IMR-90 (cell line): ENCODE data around the gene PTPRN2. TPM values are rescaled to one million over a fixed set of nuclear protein-coding genes. Genes with fewer than 3 reads are reported as not detected.

Experiments used
- ATAC-seq: fragments of 200-7000 bp; cut with Tn5 transposase; 2 replicates; pipeline ENCODE4 v1.9.1; 2020; ENCODE audit warnings: low read depth, mild to moderate bottlenecking, moderate library complexity
- BruUV-seq: library from RNA; stranded (reverse); fragments of 400-500 nt; replicated peaks from 2 replicates; lab custom pipeline; 2021; lab: Mats Ljungman, UMichigan
- CTCF ChIA-PET: fragments of 300-600 bp; formaldehyde crosslinking; extraction: SDS; loops from one replicate; lab custom pipeline; 2021; ENCODE audit warnings: antibody characterized with exemption; lab: Yijun Ruan, JAX
- POLR2A ChIA-PET: fragments of 300-600 bp; sonication (Branson Sonifier 250); formaldehyde crosslinking; loops from one replicate; lab custom pipeline; 2022; ENCODE audit warnings: antibody characterized with exemption; ENCODE audit not compliant: unreplicated experiment; lab: Charles Lee
- DNase-seq: peaks from one replicate; pipeline ENCODE4 v3.0.0; 2013
- H2AFZ ChIP-seq: replicated peaks from 2 replicates; pipeline ENCODE3; 2013; ENCODE audit warnings: low read length, mild to moderate bottlenecking; ENCODE audit not compliant: poor library complexity
- H2AK5ac ChIP-seq: 2 replicates; pipeline ENCODE4 v1.6.1; 2013; ENCODE audit warnings: low read depth, low read length, inconsistent platforms
- H2AK9ac ChIP-seq: replicated peaks from 2 replicates; pipeline ENCODE3; 2013; ENCODE audit warnings: mild to moderate bottlenecking, low read depth, low read length, moderate library complexity; ENCODE audit not compliant: poor library complexity
- H2BK120ac ChIP-seq: 2 replicates; pipeline ENCODE4 v1.6.1; 2013; ENCODE audit warnings: low read depth, low read length, inconsistent platforms
- H2BK15ac ChIP-seq: 3 replicates; pipeline ENCODE4 v1.6.1; 2013; ENCODE audit warnings: low read depth, low read length, inconsistent platforms
- H2BK20ac ChIP-seq: 2 replicates; pipeline ENCODE4 v1.6.1; 2013; ENCODE audit warnings: low read depth, mild to moderate bottlenecking, inconsistent platforms, low read length, moderate library complexity
- H2BK5ac ChIP-seq: 2 replicates; pipeline ENCODE4 v1.6.1; 2013; ENCODE audit warnings: mild to moderate bottlenecking, low read depth, low read length, inconsistent platforms; ENCODE audit not compliant: poor library complexity, severe bottlenecking
- H3K14ac ChIP-seq: replicated peaks from 2 replicates; pipeline ENCODE4 v1.6.1; 2013; ENCODE audit warnings: low read depth, low read length, inconsistent platforms
- H3K18ac ChIP-seq: 2 replicates; pipeline ENCODE4 v1.6.1; 2013; ENCODE audit warnings: low read depth, low read length, control low read depth
- H3K23ac ChIP-seq: 2 replicates; pipeline ENCODE4 v1.6.1; 2013; ENCODE audit warnings: low read depth, low read length, inconsistent platforms
- H3K27ac ChIP-seq: 2 replicates; pipeline ENCODE4 v1.5.1; 2013; ENCODE audit warnings: mild to moderate bottlenecking, control low read depth, low read length; ENCODE audit not compliant: insufficient read depth
- H3K27me3 ChIP-seq: 2 replicates; pipeline ENCODE4 v1.6.1; 2013; ENCODE audit warnings: low read length; ENCODE audit not compliant: control insufficient read depth, insufficient read depth
- H3K36me3 ChIP-seq: 2 replicates; pipeline ENCODE4 v1.6.1; 2013; ENCODE audit warnings: low read length, mixed read lengths; ENCODE audit not compliant: control insufficient read depth, insufficient read depth
- H3K4ac ChIP-seq: 2 replicates; pipeline ENCODE4 v1.6.1; 2013; ENCODE audit warnings: low read depth, low read length, inconsistent platforms
- H3K4me1 ChIP-seq: 2 replicates; pipeline ENCODE4 v1.6.1; 2013; ENCODE audit warnings: low read length, mixed read lengths; ENCODE audit not compliant: control insufficient read depth, insufficient read depth
- H3K4me2 ChIP-seq: 2 replicates; pipeline ENCODE4 v1.6.1; 2013; ENCODE audit warnings: low read depth, mild to moderate bottlenecking, control low read depth, low read length, moderate library complexity
- H3K4me3 ChIP-seq: 2 replicates; pipeline ENCODE4 v1.5.1; 2013; ENCODE audit warnings: low read depth, mild to moderate bottlenecking, control low read depth, low read length, moderate library complexity; ENCODE audit not compliant: insufficient read depth
- H3K56ac ChIP-seq: 2 replicates; pipeline ENCODE4 v1.6.1; 2013; ENCODE audit warnings: low read length, inconsistent platforms; ENCODE audit not compliant: insufficient read depth; ENCODE audit errors: extremely low read depth
- H3K79me1 ChIP-seq, 2 experiments: 2 replicates each; pipeline ENCODE4 v1.6.1; 2013; ENCODE audit warnings: low read length in 2 of 2, inconsistent platforms in 1 of 2, low read depth in 1 of 2
- H3K9ac ChIP-seq: 2 replicates; pipeline ENCODE4 v1.6.1; 2013; ENCODE audit warnings: low read depth, low read length, control low read depth
- H3K9me1 ChIP-seq: 2 replicates; pipeline ENCODE4 v1.6.1; 2013; ENCODE audit warnings: low read length, inconsistent platforms; ENCODE audit not compliant: insufficient read depth
- H3K9me3 ChIP-seq: 2 replicates; pipeline ENCODE4 v1.6.1; 2013; ENCODE audit warnings: low read length; ENCODE audit not compliant: control insufficient read depth, insufficient read depth
- H4K20me1 ChIP-seq: 2 replicates; pipeline ENCODE4 v1.6.1; 2013; ENCODE audit warnings: low read length, inconsistent platforms; ENCODE audit not compliant: insufficient read depth
- H4K5ac ChIP-seq: 2 replicates; pipeline ENCODE4 v1.6.1; 2013; ENCODE audit warnings: mild to moderate bottlenecking, low read depth, low read length, control low read depth
- H4K8ac ChIP-seq, 2 experiments: 2 replicates each; pipeline ENCODE4 v1.6.1; 2013; ENCODE audit warnings: low read depth in 2 of 2, low read length in 2 of 2, control low read depth in 1 of 2, inconsistent platforms in 1 of 2
- H4K91ac ChIP-seq: 2 replicates; pipeline ENCODE4 v1.6.1; 2013; ENCODE audit warnings: low read depth, low read length, inconsistent platforms; ENCODE audit not compliant: insufficient read depth
- MAFK ChIP-seq: IDR thresholded peaks from 2 replicates; pipeline ENCODE4 v1.6.1; 2012; ENCODE audit warnings: low read depth, low read length, improper control_type of control experiment
- RCOR1 ChIP-seq: IDR thresholded peaks from 2 replicates; pipeline ENCODE4 v1.6.1; 2012; ENCODE audit warnings: mild to moderate bottlenecking, low read length, improper control_type of control experiment; ENCODE audit not compliant: insufficient replicate concordance
- SMC3 ChIP-seq: fragments of 150-350 bp; IDR thresholded peaks from 2 replicates; pipeline ENCODE4 v1.6.1; 2016; ENCODE audit warnings: low read depth, mild to moderate bottlenecking, antibody characterized with exemption, low read length, moderate library complexity
- WGBS, 2 experiments: methylation state at CpG; one replicate each; pipeline versions ENCODE4 v1.1.5 to v1.1.7; 2013; ENCODE audit warnings: missing lambda C conversion rate in 2 of 2; ENCODE audit not compliant: insufficient read length in 1 of 2; ENCODE audit errors: extremely low coverage in 2 of 2; 5-methylcytosine and 5-hydroxymethylcytosine counted together
- dilution Hi-C: fragments of 300-500 bp; cut with HindIII; formaldehyde crosslinking; loops from one replicate; pipeline ENCODE4 v1.14.3; 2018; ENCODE audit warnings: low sequenced_read_pairs; ENCODE audit not compliant: unreplicated experiment
- in situ Hi-C: fragments of 300-500 bp; cut with MboI; formaldehyde crosslinking; loops from 3 replicates; pipeline ENCODE4 v1.14.3; 2019; ENCODE audit warnings: low sequenced_read_pairs, inconsistent platforms, mixed read lengths
- intact Hi-C: fragments of 100-400 bp; cut with micrococcal nuclease; formaldehyde crosslinking; loops from 2 replicates; pipeline ENCODE4 v1.10.0; 2022
- polyA plus RNA-seq, 3 experiments: library from polyadenylated mRNA; depleted of rRNA; stranded (reverse); fragments of >200 nt; gene quantifications; 2 replicates each; pipeline ENCODE4 v1.2.3, GENCODE V29; 2012; ENCODE audit warnings: low replicate concordance in 1 of 3
- total RNA-seq: library from RNA; depleted of rRNA; stranded (reverse); fragments of >200 nt; gene quantifications from 2 replicates; pipeline ENCODE4 v1.2.3, GENCODE V29; 2012

Gene PTPRN2
- total and polyA plus RNA-seq, 2 of the 4 experiments (the other 2 are of a cell fraction): 0.03 TPM; not detected in 1

GRCh38 chr7:157528785-157529341 lies 1058.8 kb downstream of the PTPRN2 start:
- Histone ChIP-seq H3K4me2 (no peak overlapping the region), H3K27me3 (no peaks in the 10 kb centered on the region), H3K9ac (no peak overlapping the region), H2AFZ (no peak overlapping the region), H2BK5ac (no peak overlapping the region), H3K18ac (no peak overlapping the region), H2BK15ac (no peak overlapping the region), H4K5ac (no peak overlapping the region), H4K91ac (no peak overlapping the region), H3K23ac (no peak overlapping the region), H3K4me3 (no peak overlapping the region), H3K9me3 (peaks cover 20% of the 10 kb centered on the region), H2AK9ac (no peak overlapping the region), H2BK120ac (no peak overlapping the region), H3K14ac (no peak overlapping the region), H4K20me1 (no peaks in the 10 kb centered on the region), H3K36me3 (no peaks in the 10 kb centered on the region), H3K56ac (no peak overlapping the region), H3K79me1 (no peaks in the 10 kb centered on the region), H3K27ac (no peak overlapping the region), H4K8ac (no peak overlapping the region), H2AK5ac (no peak overlapping the region), H2BK20ac (no peak overlapping the region), H3K9me1 (no peaks in the 10 kb centered on the region), H3K4me1 (no peaks in the 10 kb centered on the region), H3K4ac (no peak overlapping the region)
- no peak for ATAC-seq
- POLR2A ChIA-PET: no interaction called here
- TF ChIP-seq RCOR1 (no peak), SMC3 (no peak), MAFK (no peak)
- dilution Hi-C loops: no loop called here
- no peak for DNase-seq
- in situ Hi-C loops: no loop called here
- intact Hi-C loops: no loop called here
- WGBS, 2 experiments: 58% methylated on average over 4 of the region's 19 CpGs; no CpG with 5 or more reads in 1 of the 2 experiments
- no TSS peak for BruUV-seq
- CTCF ChIA-PET: no interaction called here
